Measurements from ENCODE around the gene NT5C.
"Not testable (repeated sequence)": the region's sequence is repeated elsewhere in the genome, so short reads cannot be mapped to it uniquely, and the experiment has no call there.

The NT5C gene

GRCh38 chr17:75133001-75133400, 1.5 kb upstream of the NT5C start:
- Histone ChIP-seq H3K36me3 (ENCODE audit: control insufficient read depth in 2 of 2, insufficient read depth in 1 of 2, low read length in 2 of 2) (peaks cover 30 to 46% of the 10 kb centered on the region in 2 experiments), H3K27ac (ENCODE audit: extremely low read depth, low read depth, low read length) (peak overlapping the region; percentile 16; the same call in 1 of the 2 replicates), H3K4me3 (ENCODE audit: low read depth, low read length) (no peak overlapping the region), H3K4me1 (ENCODE audit: control insufficient read depth, insufficient read depth, low read length) (peaks cover 3% of the 10 kb centered on the region; the same call in 1 of the 2 replicates), H3K9me3 (ENCODE audit: control insufficient read depth, insufficient read depth, low read depth, low read length) (no peaks in the 10 kb centered on the region)
- CTCF ChIA-PET = interaction anchor here (0.9 to 4.3 kb wide), 10 partner anchors 10 to 172 kb away, joined by 3 to 86 read pairs (median 6); no protein-coding TSS in a partner anchor
- POLR2A ChIA-PET = interaction anchor here (0.7 to 3.9 kb wide), 8 partner anchors 8 to 172 kb away, joined by 3 to 20 read pairs (median 4); partner anchors contain the start of gene JPT1
- TF ChIP-seq MYNN (tag by site-specific recombination; IDR thresholded peaks at IDR 0.05; ENCODE audit: borderline replicate concordance) (no peak), HOXA7 (CRISPR knock-in tag; IDR thresholded peaks at IDR 0.05; ENCODE audit: borderline replicate concordance) (no peak), WT1 (tag by site-specific recombination; IDR thresholded peaks at IDR 0.05) (peak; percentile 30; the same call in 1 of the 2 replicates), OSR2 (tag by site-specific recombination; IDR thresholded peaks at IDR 0.05) (0 out of 2 replicates have a peak, but pooled peaks have one; percentile 4), GLI2 (tag by site-specific recombination; IDR thresholded peaks at IDR 0.05; ENCODE audit: borderline replicate concordance, low read depth) (no peak), GLIS1 (tag by site-specific recombination; IDR thresholded peaks at IDR 0.05) (peak; percentile 27), ZNF184 (tag by site-specific recombination; IDR thresholded peaks at IDR 0.05) (no peak)

GRCh38 chr17:75132018-75133000, 767 bp upstream of the NT5C start:
- H3K9me3 ChIP-seq (ENCODE audit: control insufficient read depth, insufficient read depth, low read depth, low read length); H3K4me1 ChIP-seq (ENCODE audit: control insufficient read depth, insufficient read depth, low read length): not testable (repeated sequence)
- ChIA-PET POLR2A (interaction anchor here (0.7 to 3.9 kb wide), 13 partner anchors 7 to 356 kb away, joined by 3 to 20 read pairs (median 4); partner anchors contain the start of genes JPT1, NAT9 and NUP85), CTCF (interaction anchor here (0.6 to 4.3 kb wide), 21 partner anchors 9 to 1593 kb away, joined by 3 to 86 read pairs (median 6); partner anchors contain the start of genes MIF4GD and MRPL58)
- Histone ChIP-seq H3K4me3 (ENCODE audit: low read depth, low read length) (peak overlapping the region; percentile 61), H3K27ac (ENCODE audit: extremely low read depth, low read depth, low read length) (peak overlapping the region; percentile 94), H3K36me3 (ENCODE audit: control insufficient read depth in 2 of 2, insufficient read depth in 1 of 2, low read length in 2 of 2) (peaks cover 25 to 42% of the 10 kb centered on the region in 2 experiments)
- TF ChIP-seq, protein P1, sequence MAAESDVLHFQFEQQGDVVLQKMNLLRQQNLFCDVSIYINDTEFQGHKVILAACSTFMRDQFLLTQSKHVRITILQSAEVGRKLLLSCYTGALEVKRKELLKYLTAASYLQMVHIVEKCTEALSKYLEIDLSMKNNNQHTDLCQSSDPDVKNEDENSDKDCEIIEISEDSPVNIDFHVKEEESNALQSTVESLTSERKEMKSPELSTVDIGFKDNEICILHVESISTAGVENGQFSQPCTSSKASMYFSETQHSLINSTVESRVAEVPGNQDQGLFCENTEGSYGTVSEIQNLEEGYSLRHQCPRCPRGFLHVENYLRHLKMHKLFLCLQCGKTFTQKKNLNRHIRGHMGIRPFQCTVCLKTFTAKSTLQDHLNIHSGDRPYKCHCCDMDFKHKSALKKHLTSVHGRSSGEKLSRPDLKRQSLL (tag by site-specific recombination; IDR thresholded peaks at IDR 0.05) = peak; percentile 57; the same call in 1 of the 2 replicates
- TF ChIP-seq ZBTB48 (tag by site-specific recombination; IDR thresholded peaks at IDR 0.05) (peak; percentile 10; the same call in 1 of the 2 replicates), BCL11A (tag by site-specific recombination; IDR thresholded peaks at IDR 0.05; ENCODE audit: low read depth) (0 out of 2 replicates have a peak, but pooled peaks have one; percentile 16), ZBTB17 (tag by site-specific recombination; IDR thresholded peaks at IDR 0.05) (peak; percentile 62), ZNF121 (tag by site-specific recombination; IDR thresholded peaks at IDR 0.05) (peak; percentile 47; the same call in 1 of the 2 replicates), ZNF2 (tag by site-specific recombination; IDR thresholded peaks at IDR 0.05) (peak; percentile 34; the same call in 1 of the 2 replicates), ZNF792 (tag by site-specific recombination; IDR thresholded peaks at IDR 0.05) (0 out of 2 replicates have a peak, but pooled peaks have one; percentile 31), ZNF335 (tag by site-specific recombination; conservative IDR thresholded peaks at IDR 0.05) (peak; percentile 74), WT1 (tag by site-specific recombination; IDR thresholded peaks at IDR 0.05) (peak; percentile 28)
- TF ChIP-seq, protein P2, sequence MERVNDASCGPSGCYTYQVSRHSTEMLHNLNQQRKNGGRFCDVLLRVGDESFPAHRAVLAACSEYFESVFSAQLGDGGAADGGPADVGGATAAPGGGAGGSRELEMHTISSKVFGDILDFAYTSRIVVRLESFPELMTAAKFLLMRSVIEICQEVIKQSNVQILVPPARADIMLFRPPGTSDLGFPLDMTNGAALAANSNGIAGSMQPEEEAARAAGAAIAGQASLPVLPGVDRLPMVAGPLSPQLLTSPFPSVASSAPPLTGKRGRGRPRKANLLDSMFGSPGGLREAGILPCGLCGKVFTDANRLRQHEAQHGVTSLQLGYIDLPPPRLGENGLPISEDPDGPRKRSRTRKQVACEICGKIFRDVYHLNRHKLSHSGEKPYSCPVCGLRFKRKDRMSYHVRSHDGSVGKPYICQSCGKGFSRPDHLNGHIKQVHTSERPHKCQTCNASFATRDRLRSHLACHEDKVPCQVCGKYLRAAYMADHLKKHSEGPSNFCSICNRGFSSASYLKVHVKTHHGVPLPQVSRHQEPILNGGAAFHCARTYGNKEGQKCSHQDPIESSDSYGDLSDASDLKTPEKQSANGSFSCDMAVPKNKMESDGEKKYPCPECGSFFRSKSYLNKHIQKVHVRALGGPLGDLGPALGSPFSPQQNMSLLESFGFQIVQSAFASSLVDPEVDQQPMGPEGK (tag by site-specific recombination; IDR thresholded peaks at IDR 0.05) = peak; percentile 15
- TF ChIP-seq, protein P3, sequence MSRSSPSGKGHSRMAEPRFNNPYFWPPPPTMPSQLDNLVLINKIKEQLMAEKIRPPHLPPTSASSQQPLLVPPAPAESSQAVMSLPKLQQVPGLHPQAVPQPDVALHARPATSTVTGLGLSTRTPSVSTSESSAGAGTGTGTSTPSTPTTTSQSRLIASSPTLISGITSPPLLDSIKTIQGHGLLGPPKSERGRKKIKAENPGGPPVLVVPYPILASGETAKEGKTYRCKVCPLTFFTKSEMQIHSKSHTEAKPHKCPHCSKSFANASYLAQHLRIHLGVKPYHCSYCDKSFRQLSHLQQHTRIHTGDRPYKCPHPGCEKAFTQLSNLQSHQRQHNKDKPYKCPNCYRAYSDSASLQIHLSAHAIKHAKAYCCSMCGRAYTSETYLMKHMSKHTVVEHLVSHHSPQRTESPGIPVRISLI (tag by site-specific recombination; IDR thresholded peaks at IDR 0.05) = peak; percentile 78

All from HEK293 (cell line).